Measurements from ENCODE around the gene TINCR.

DNA sequence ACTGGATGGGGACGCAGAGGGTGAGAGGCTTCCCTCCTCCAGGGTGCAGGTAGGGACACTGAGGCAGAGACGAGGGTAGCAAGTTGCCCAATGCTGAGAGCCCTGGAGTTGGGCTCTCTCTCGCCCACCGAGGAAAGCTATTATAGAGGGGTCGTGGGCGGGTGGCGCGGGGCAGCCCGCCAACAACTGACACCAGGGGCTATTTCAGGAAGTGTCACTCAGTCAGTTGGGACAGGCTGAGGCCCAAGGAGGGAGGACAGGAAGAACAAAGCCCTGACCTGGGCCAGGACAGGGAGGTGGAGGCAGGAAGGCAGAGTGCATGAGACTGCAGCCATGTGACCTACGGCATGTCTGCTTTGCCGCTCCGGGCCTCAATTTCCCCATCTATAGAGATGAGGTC is 29.9 kb downstream of the TINCR start:
- TF ChIP-seq, protein P1, sequence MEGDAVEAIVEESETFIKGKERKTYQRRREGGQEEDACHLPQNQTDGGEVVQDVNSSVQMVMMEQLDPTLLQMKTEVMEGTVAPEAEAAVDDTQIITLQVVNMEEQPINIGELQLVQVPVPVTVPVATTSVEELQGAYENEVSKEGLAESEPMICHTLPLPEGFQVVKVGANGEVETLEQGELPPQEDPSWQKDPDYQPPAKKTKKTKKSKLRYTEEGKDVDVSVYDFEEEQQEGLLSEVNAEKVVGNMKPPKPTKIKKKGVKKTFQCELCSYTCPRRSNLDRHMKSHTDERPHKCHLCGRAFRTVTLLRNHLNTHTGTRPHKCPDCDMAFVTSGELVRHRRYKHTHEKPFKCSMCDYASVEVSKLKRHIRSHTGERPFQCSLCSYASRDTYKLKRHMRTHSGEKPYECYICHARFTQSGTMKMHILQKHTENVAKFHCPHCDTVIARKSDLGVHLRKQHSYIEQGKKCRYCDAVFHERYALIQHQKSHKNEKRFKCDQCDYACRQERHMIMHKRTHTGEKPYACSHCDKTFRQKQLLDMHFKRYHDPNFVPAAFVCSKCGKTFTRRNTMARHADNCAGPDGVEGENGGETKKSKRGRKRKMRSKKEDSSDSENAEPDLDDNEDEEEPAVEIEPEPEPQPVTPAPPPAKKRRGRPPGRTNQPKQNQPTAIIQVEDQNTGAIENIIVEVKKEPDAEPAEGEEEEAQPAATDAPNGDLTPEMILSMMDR (IDR thresholded peaks at IDR 0.05): no peak
- no peak for TF ChIP-seq POLR2A (IDR thresholded peaks at IDR 0.05)

All from lower leg skin (tissue), 3 donors.